ENCODE measurements around the gene OAS2. TPM values are rescaled to one million over a fixed set of nuclear protein-coding genes. Genes with fewer than 3 reads are reported as not detected.
"Not testable (repeated sequence)": the region's sequence is repeated elsewhere in the genome, so short reads cannot be mapped to it uniquely, and the experiment has no call there.

The OAS2 gene
- total RNA-seq, 4 donors from 2014 or later: 1.2 to 4.2 (median 3.2) TPM

DNA sequence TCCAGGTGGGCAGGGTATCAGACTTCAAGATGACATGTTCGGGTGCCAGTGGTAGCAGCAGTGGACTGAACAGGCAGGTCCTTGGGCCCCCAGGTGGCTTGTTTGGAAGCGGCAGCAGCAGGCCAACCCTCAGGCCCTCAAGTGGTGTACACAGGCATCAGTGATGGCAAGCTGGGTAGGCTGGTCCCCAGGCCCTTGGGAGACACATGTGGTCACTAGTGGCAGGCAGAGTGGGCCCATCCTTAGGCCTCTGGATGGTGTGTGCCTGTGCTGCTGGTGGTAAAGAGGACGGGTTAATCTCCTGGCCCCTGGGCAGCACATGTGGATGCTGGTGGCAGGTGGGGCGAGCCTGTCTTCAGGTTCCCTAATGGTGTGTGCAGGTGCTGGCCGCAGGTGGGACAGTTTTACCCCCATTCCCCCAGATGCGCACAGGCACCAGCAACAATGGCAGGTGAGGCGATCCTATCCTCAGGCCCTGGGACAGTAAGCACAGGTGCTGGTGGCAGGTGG is 8.0 kb downstream of the OAS2 start:
- WGBS: 88% methylated on average over 5 of the region's 7 CpGs
- Histone ChIP-seq H3K4me1 (no peaks in the 10 kb centered on the region), H3K9me3 (no peaks in the 10 kb centered on the region), H3K36me3 (peaks cover 15% of the 10 kb centered on the region), H3K27me3 (no peaks in the 10 kb centered on the region), H3K4me3 (no peak overlapping the region), H3K27ac (no peak overlapping the region)
- DNase-seq (ENCODE audit: low spot score in 2 of 2): peak in 1 of 2 donors; percentile 49
- TF ChIP-seq POLR2AphosphoS5 (IDR thresholded peaks at IDR 0.05): no peak
- TF ChIP-seq, protein P1, sequence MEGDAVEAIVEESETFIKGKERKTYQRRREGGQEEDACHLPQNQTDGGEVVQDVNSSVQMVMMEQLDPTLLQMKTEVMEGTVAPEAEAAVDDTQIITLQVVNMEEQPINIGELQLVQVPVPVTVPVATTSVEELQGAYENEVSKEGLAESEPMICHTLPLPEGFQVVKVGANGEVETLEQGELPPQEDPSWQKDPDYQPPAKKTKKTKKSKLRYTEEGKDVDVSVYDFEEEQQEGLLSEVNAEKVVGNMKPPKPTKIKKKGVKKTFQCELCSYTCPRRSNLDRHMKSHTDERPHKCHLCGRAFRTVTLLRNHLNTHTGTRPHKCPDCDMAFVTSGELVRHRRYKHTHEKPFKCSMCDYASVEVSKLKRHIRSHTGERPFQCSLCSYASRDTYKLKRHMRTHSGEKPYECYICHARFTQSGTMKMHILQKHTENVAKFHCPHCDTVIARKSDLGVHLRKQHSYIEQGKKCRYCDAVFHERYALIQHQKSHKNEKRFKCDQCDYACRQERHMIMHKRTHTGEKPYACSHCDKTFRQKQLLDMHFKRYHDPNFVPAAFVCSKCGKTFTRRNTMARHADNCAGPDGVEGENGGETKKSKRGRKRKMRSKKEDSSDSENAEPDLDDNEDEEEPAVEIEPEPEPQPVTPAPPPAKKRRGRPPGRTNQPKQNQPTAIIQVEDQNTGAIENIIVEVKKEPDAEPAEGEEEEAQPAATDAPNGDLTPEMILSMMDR (IDR thresholded peaks at IDR 0.05): no peak
- no peak for TF ChIP-seq EP300 (IDR thresholded peaks at IDR 0.05)
- no peak for TF ChIP-seq POLR2A (IDR thresholded peaks at IDR 0.05)

DNA sequence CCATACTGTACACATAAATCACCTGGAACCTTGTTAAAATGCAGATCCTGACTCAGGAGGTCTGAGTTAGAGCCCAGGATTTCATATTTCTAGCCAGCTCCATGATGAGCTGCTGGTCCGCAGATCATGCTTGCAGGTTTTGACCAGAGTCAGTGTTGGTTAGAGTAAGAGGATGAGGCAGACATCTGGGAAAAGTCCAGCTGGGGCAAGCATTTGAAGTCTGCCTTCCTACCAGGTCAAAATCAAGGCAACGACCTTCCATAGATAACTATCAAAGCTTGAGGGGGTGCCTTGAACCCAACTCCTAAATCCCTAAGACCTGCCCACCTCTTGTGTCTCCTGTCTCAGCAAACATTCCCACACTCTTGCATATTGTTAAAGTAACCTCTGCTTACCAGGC is 9.2 kb downstream of the OAS2 start:
- no peak overlapping the region for H3K4me3 ChIP-seq
- WGBS: 80% methylated on average over 2 of the region's 2 CpGs
- peak in 1 of 2 donors; percentile 4 for DNase-seq (ENCODE audit: low spot score in 2 of 2)
- H3K4me1 ChIP-seq: no peaks in the 10 kb centered on the region
- H3K9me3 ChIP-seq: no peaks in the 10 kb centered on the region
- peaks cover 15% of the 10 kb centered on the region for H3K36me3 ChIP-seq
- H3K27me3 ChIP-seq: no peaks in the 10 kb centered on the region
- TF ChIP-seq EP300 (IDR thresholded peaks at IDR 0.05) (no peak), POLR2AphosphoS5 (IDR thresholded peaks at IDR 0.05) (no peak), POLR2A (IDR thresholded peaks at IDR 0.05) (no peak)
- TF ChIP-seq, protein P1 (IDR thresholded peaks at IDR 0.05): no peak
- H3K27ac ChIP-seq: no peak overlapping the region

DNA sequence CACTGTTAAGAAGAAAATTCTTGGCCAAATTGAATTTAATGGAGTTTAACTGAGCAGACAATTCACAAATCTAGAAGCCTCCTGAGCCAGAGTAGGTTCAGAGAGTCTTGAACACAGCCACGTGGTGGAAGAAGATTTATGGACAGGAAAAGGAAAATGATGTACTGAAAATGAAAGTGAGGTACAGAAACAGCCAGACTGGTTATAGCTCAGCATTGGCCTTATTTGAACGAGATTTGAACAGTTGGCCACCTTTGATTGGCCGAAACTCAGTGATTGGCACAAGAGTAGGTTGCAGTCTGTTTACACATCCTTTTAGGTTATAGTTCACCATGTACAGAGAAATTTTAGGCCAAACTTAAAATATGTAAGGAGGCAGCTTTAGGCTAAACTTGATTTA is 9.9 kb downstream of the OAS2 start:
- Histone ChIP-seq H3K27ac (no peak overlapping the region), H3K4me1 (no peaks in the 10 kb centered on the region), H3K4me3 (no peak overlapping the region), H3K27me3 (no peaks in the 10 kb centered on the region), H3K9me3 (no peaks in the 10 kb centered on the region), H3K36me3 (peaks cover 15% of the 10 kb centered on the region)
- no peak for DNase-seq (ENCODE audit: low spot score in 2 of 2)
- WGBS: 53% methylated on average over 3 of the region's 3 CpGs
- TF ChIP-seq, protein P1 (IDR thresholded peaks at IDR 0.05): no peak
- TF ChIP-seq POLR2AphosphoS5 (IDR thresholded peaks at IDR 0.05): no peak
- no peak for TF ChIP-seq POLR2A (IDR thresholded peaks at IDR 0.05)
- no peak for TF ChIP-seq EP300 (IDR thresholded peaks at IDR 0.05)

DNA sequence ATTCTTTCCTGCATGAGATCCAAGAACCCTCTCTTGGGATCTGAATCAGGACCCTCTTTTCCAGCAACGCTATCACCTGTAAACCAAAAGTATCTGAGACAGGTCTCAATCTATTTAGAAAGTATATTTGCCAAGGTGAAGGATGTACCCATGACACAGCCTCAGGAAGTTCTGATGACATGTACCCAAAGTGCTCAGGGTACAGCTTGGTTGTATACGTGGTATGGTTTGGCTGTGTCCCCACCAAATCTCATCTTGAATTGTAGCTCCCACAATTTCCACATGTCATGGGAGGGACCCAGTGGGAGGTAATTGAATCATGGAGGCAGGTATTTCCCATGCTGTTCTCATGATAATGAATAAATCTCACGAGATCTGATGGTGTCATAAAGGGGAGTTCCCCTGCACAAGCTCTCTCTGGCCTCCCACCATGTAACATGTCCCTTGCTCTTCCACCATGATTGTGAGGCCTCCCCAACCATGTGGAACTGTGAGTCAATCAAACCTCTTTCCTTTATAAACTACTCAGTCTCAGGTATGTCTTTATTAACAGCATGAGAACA is 10.6 kb downstream of the OAS2 start:
- WGBS: 83% methylated on average over 3 of the region's 3 CpGs
- peaks cover 15% of the 10 kb centered on the region for H3K36me3 ChIP-seq

DNA sequence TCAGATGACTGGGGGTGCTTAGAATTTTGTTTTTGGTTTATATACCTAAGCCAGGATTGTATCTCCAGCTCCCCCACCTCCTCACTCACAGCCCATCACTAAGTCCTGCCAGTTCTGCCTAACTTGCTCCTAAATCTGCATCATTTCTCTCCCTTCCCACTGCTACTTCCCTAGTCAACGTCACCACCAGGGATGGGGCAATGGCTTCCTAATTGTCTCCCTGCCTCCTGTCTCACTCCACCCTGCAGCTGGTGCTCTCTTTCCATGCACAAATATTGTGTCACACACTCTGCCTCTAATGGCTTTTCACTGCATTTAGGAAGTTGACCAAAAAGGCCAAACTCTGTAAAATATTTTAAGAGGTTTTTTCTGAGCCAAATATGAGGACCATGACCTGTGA is 11.5 kb downstream of the OAS2 start:
- H3K4me1 ChIP-seq: no peaks in the 10 kb centered on the region
- H3K9me3 ChIP-seq: no peaks in the 10 kb centered on the region
- 68% methylated on average over 1 of the region's 1 CpG for WGBS
- H3K36me3 ChIP-seq: peaks cover 15% of the 10 kb centered on the region
- DNase-seq (ENCODE audit: low spot score in 2 of 2): peak in 1 of 2 donors; percentile 53
- no peaks in the 10 kb centered on the region for H3K27me3 ChIP-seq
- no peak overlapping the region for H3K27ac ChIP-seq
- TF ChIP-seq POLR2A (IDR thresholded peaks at IDR 0.05): no peak
- TF ChIP-seq, protein P1 (IDR thresholded peaks at IDR 0.05): no peak
- no peak for TF ChIP-seq POLR2AphosphoS5 (IDR thresholded peaks at IDR 0.05)
- TF ChIP-seq EP300 (IDR thresholded peaks at IDR 0.05): no peak
- H3K4me3 ChIP-seq: no peak overlapping the region

More for the DNA sequence above, 10.6 kb downstream of the OAS2 start:
- not testable (repeated sequence) for H3K27me3 ChIP-seq, H3K4me3 ChIP-seq, H3K27ac ChIP-seq, H3K4me1 ChIP-seq, H3K9me3 ChIP-seq
- DNase-seq (ENCODE audit: low spot score in 2 of 2): peak in 1 of 2 donors; percentile 4

All from suprapubic skin (tissue), 4 donors.